HepG2 (cell line): Measurements from ENCODE around the gene NPBWR2. TPM values are rescaled to one million over a fixed set of nuclear protein-coding genes. Genes with fewer than 3 reads are reported as not detected.
A peak's percentile ranks its signal among the peaks of the same experiment; 100 is the strongest.

Experiments used
- CC2D1A ChIP-seq: sonication (generic); formaldehyde crosslinking; IDR thresholded peaks from 2 replicates; pipeline ENCODE4 v1.8.1; 2023; ENCODE audit warnings: mild to moderate bottlenecking, missing genetic modification reagents
- GABPB1 ChIP-seq: IDR thresholded peaks from 2 replicates; pipeline ENCODE4 v1.6.1; 2016; ENCODE audit warnings: mild to moderate bottlenecking, missing genetic modification reagents, moderate library complexity, missing compliant biosample characterization
- GZF1 ChIP-seq: sonication (generic); formaldehyde crosslinking; IDR thresholded peaks from 2 replicates; pipeline ENCODE4 v1.5.1; 2020; ENCODE audit warnings: mild to moderate bottlenecking, missing genetic modification reagents
- HMG20A ChIP-seq: IDR thresholded peaks from 2 replicates; pipeline ENCODE4 v1.6.1; 2016; ENCODE audit warnings: borderline replicate concordance
- HNRNPK ChIP-seq: fragments of 200-400 bp; formaldehyde crosslinking; IDR thresholded peaks from 2 replicates; pipeline ENCODE4 v1.6.1; 2018; ENCODE audit warnings: low read length, low read depth, moderate library complexity, mild to moderate bottlenecking; ENCODE audit not compliant: poor library complexity, severe bottlenecking
- MBD4 ChIP-seq: IDR thresholded peaks from 2 replicates; pipeline ENCODE4 v1.6.1; 2012; ENCODE audit warnings: low read length, inconsistent platforms, borderline replicate concordance
- NFIC ChIP-seq: IDR thresholded peaks from 2 replicates; pipeline ENCODE4 v1.6.1; 2012; ENCODE audit warnings: mild to moderate bottlenecking, low read length, inconsistent platforms
- PLRG1 ChIP-seq: fragments of 450-650 bp; conservative IDR thresholded peaks from 2 replicates; pipeline ENCODE4 v1.6.1; 2016
- PTBP1 ChIP-seq: fragments of 200-400 bp; formaldehyde crosslinking; IDR thresholded peaks from 2 replicates; pipeline ENCODE4 v1.6.1; 2018; ENCODE audit warnings: low read length, low read depth; ENCODE audit not compliant: poor library complexity, severe bottlenecking
- SAP130 ChIP-seq: IDR thresholded peaks from 2 replicates; pipeline ENCODE4 v1.6.1; 2016; ENCODE audit warnings: low read depth
- TAF15 ChIP-seq: fragments of 200-400 bp; formaldehyde crosslinking; IDR thresholded peaks from one replicate; pipeline ENCODE4 v1.6.1; 2018; ENCODE audit warnings: mild to moderate bottlenecking, low read depth, low read length; ENCODE audit not compliant: poor library complexity, severe bottlenecking
- XRCC5 ChIP-seq: fragments of 200-400 bp; formaldehyde crosslinking; optimal IDR thresholded peaks from 2 replicates; pipeline ENCODE3; 2017; ENCODE audit warnings: mild to moderate bottlenecking, low read length
- ZNF207 ChIP-seq: fragments of 450-650 bp; IDR thresholded peaks from 2 replicates; pipeline ENCODE4 v1.6.1; 2016; ENCODE audit warnings: antibody characterized with exemption, borderline replicate concordance
- ZNF263 ChIP-seq: sonication (generic); formaldehyde crosslinking; IDR thresholded peaks from 2 replicates; pipeline ENCODE4 v1.4.0; 2020; ENCODE audit warnings: missing genetic modification reagents
- ZNF337 ChIP-seq: sonication (generic); formaldehyde crosslinking; IDR thresholded peaks from 2 replicates; pipeline ENCODE4 v1.5.1; 2020; ENCODE audit warnings: missing genetic modification reagents, low read depth, mild to moderate bottlenecking, borderline replicate concordance
- ZNF343 ChIP-seq: sonication (generic); formaldehyde crosslinking; IDR thresholded peaks from 2 replicates; pipeline ENCODE4 v1.4.0; 2020; ENCODE audit warnings: mild to moderate bottlenecking, missing genetic modification reagents
- ZNF569 ChIP-seq: sonication (generic); formaldehyde crosslinking; IDR thresholded peaks from 2 replicates; pipeline ENCODE4 v1.5.0; 2020; ENCODE audit warnings: mild to moderate bottlenecking, missing genetic modification reagents, moderate library complexity, borderline replicate concordance
- ZNF703 ChIP-seq: sonication (generic); formaldehyde crosslinking; IDR thresholded peaks from 2 replicates; pipeline ENCODE4 v1.5.1; 2020; ENCODE audit warnings: missing genetic modification reagents, mild to moderate bottlenecking, moderate library complexity, borderline replicate concordance
- ZNF777 ChIP-seq: sonication (generic); formaldehyde crosslinking; IDR thresholded peaks from 2 replicates; pipeline ENCODE4 v1.4.0; 2020; ENCODE audit warnings: missing genetic modification reagents
- polyA plus RNA-seq, 8 experiments: library from polyadenylated mRNA; depleted of rRNA in 3 of 8; stranded (reverse) in 7 of 8; unstranded in 1 of 8; fragments of >200 nt; fragmentation: Illumina TruSeq in 4 of 8; extraction: Trizol in 4 of 8; gene quantifications; 2 replicates each; pipeline versions ENCODE4 v1.2.1 to v1.2.3, GENCODE V29; 2011 to 2016; ENCODE audit warnings: low read depth in 4 of 8, missing spikeins in 1 of 8, mixed read lengths in 1 of 8; ENCODE audit not compliant: insufficient read depth in 1 of 8
- total RNA-seq, 5 experiments: library from RNA; depleted of rRNA; stranded (reverse); fragments of >200 nt; fragmentation: Illumina TruSeq; extraction: Trizol; gene quantifications; 2 replicates each; pipeline ENCODE4 v1.2.3, GENCODE V29; 2016; ENCODE audit warnings: low read depth in 1 of 5
- TF ChIP-seq, protein P1 (sequence below): sonication (generic); formaldehyde crosslinking; IDR thresholded peaks from 2 replicates; pipeline ENCODE4 v1.4.0; 2020; ENCODE audit warnings: missing genetic modification reagents
- TF ChIP-seq, protein P2 (sequence below): sonication (generic); formaldehyde crosslinking; IDR thresholded peaks from 2 replicates; pipeline ENCODE4 v1.5.1; 2020; ENCODE audit warnings: mild to moderate bottlenecking, missing genetic modification reagents, borderline replicate concordance
- TF ChIP-seq, protein P3 (sequence below): sonication (generic); formaldehyde crosslinking; IDR thresholded peaks from 2 replicates; pipeline ENCODE4 v1.8.1; 2023; ENCODE audit warnings: mild to moderate bottlenecking, missing genetic modification reagents

NPBWR2 gene
- total and polyA plus RNA-seq, 2 of the 13 experiments (the other 11 are each of a cell fraction or from before 2014, with no cell fraction given): not detected

DNA sequence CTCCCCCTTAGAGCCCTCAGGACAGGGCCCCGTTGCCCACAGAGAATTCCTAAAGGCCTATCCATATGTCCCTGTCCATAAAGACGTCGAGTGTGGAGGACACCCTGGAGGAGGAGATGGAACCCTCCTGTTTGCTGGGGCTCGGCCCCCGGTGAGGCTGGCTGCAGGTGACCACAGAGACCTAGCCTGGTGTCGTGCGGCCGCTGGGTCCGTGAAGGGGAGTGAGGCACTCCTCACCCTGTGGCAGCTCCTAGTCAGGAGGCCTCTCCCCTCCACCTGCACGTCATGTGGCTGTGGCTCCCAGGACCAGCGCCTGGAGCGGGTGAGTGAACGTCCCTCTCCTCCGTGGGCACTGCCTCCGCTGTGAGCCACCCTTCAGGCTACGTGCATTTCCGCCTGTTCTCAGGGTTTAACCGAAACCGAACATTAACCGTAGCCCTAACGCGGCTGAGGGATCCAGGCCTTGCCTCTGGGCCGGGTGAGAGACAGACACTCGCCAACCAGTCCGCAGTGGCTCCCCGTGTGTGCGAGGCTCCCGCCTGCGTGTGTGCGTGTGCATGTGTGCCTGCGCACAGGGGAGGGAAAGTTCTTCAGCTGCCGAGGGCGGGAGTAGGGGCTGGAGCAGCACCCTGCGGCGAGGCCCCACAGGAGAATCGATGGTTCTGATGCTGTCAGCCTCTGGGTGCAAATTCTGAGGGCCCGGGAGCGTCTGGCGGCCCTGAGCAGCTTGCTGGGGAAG, 50.3 kb downstream of the NPBWR2 start (continued):
- TF ChIP-seq SAP130 (CRISPR knock-in tag) (no peak; the same call in 1 of the 2 replicates), GABPB1 (CRISPR knock-in tag) (peak; percentile 46), XRCC5 (no peak), CC2D1A (CRISPR knock-in tag) (no peak), ZNF703 (peak; percentile 60; the same call in 1 of the 2 replicates), HMG20A (CRISPR knock-in tag) (no peak), ZNF777 (CRISPR knock-in tag) (no peak; the same call in 1 of the 2 replicates), PLRG1 (no peak), ZNF569 (CRISPR knock-in tag) (no peak), ZNF343 (no peak; the same call in 1 of the 2 replicates), ZNF337 (CRISPR knock-in tag) (no peak), ZNF263 (CRISPR knock-in tag) (no peak; the same call in 1 of the 2 replicates), MBD4 (no peak), NFIC (no peak), HNRNPK (no peak), TAF15 (no peak), PTBP1 (no peak), ZNF207 (no peak), GZF1 (CRISPR knock-in tag) (no peak)
- TF ChIP-seq, protein P1, sequence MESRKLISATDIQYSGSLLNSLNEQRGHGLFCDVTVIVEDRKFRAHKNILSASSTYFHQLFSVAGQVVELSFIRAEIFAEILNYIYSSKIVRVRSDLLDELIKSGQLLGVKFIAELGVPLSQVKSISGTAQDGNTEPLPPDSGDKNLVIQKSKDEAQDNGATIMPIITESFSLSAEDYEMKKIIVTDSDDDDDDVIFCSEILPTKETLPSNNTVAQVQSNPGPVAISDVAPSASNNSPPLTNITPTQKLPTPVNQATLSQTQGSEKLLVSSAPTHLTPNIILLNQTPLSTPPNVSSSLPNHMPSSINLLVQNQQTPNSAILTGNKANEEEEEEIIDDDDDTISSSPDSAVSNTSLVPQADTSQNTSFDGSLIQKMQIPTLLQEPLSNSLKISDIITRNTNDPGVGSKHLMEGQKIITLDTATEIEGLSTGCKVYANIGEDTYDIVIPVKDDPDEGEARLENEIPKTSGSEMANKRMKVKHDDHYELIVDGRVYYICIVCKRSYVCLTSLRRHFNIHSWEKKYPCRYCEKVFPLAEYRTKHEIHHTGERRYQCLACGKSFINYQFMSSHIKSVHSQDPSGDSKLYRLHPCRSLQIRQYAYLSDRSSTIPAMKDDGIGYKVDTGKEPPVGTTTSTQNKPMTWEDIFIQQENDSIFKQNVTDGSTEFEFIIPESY (CRISPR knock-in tag): peak; percentile 93
- TF ChIP-seq, protein P2, sequence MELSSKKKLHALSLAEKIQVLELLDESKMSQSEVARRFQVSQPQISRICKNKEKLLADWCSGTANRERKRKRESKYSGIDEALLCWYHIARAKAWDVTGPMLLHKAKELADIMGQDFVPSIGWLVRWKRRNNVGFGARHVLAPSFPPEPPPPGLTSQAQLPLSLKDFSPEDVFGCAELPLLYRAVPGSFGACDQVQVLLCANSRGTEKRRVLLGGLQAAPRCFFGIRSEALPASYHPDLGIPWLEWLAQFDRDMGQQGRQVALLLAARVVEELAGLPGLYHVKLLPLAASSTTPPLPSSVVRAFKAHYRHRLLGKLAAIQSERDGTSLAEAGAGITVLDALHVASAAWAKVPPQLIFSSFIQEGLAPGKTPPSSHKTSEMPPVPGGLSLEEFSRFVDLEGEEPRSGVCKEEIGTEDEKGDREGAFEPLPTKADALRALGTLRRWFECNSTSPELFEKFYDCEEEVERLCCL (CRISPR knock-in tag): no peak
- TF ChIP-seq, protein P3, sequence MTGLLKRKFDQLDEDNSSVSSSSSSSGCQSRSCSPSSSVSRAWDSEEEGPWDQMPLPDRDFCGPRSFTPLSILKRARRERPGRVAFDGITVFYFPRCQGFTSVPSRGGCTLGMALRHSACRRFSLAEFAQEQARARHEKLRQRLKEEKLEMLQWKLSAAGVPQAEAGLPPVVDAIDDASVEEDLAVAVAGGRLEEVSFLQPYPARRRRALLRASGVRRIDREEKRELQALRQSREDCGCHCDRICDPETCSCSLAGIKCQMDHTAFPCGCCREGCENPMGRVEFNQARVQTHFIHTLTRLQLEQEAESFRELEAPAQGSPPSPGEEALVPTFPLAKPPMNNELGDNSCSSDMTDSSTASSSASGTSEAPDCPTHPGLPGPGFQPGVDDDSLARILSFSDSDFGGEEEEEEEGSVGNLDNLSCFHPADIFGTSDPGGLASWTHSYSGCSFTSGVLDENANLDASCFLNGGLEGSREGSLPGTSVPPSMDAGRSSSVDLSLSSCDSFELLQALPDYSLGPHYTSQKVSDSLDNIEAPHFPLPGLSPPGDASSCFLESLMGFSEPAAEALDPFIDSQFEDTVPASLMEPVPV (CRISPR knock-in tag): no peak; the same call in 1 of the 2 replicates
